Posterior vena cava (tissue), 2 donors: ENCODE measurements around the gene METTL2B. TPM values are rescaled to one million over a fixed set of nuclear protein-coding genes. Genes with fewer than 3 reads are reported as not detected.

Experiments used
- total RNA-seq, 2 donors: library from RNA; stranded (reverse); fragmentation: NEBNext Ultra II Directional; extraction: Animal tissue kit (Norgen Biotek cat#: 25700); gene quantifications; one replicate each; pipeline ENCODE4 v1.2.1, GENCODE V29; 2021
- donor health status: DM: yes; HTN: yes; CAD: no.
- donor health status: DM: yes; HTN: yes; CAD: no.

Gene METTL2B
- total RNA-seq, 2 donors from 2014 or later = 22.0 to 23.6 TPM

Other genes with a start within 250 kb of the METTL2B start
- gene LEP, start 235.5 kb upstream of the METTL2B start, total RNA-seq = 1 to 10 TPM; 1.5 to 5.2 TPM
- gene RBM28, start 132.8 kb upstream of the METTL2B start, total RNA-seq = 10 to 100 TPM; 32.9 to 33.9 TPM
- gene PRRT4, start 115.1 kb upstream of the METTL2B start, total RNA-seq = 1 to 10 TPM in 1 of 2 donors, under 1 TPM in 1; 0.43 to 1.2 TPM
- gene IMPDH1, start 66.8 kb upstream of the METTL2B start, total RNA-seq = 10 to 100 TPM; 44.7 to 49.4 TPM
- 10 to 100 TPM; 12.8 to 18.1 TPM for gene HILPDA, start 20.9 kb upstream of the METTL2B start, total RNA-seq
- gene GARIN1A, start 195.5 kb downstream of the METTL2B start, total RNA-seq = 1 to 10 TPM; 2.9 to 3.0 TPM